H1 (cell line): ENCODE measurements around the gene ANK3. TPM values are rescaled to one million over a fixed set of nuclear protein-coding genes. Genes with fewer than 3 reads are reported as not detected.

Experiments used
- CTCF ChIA-PET: fragments of 300-600 bp; sonication (Branson Sonifier 250); formaldehyde crosslinking; loops from one replicate; lab custom pipeline; 2021; ENCODE audit not compliant: partially characterized antibody; lab: Charles Lee
- POLR2A ChIA-PET: fragments of 300-600 bp; sonication (Branson Sonifier 250); formaldehyde crosslinking; loops from one replicate; lab custom pipeline; 2021; ENCODE audit warnings: inconsistent platforms; ENCODE audit not compliant: partially characterized antibody; lab: Charles Lee
- DNase-seq, 2 experiments: peaks; one replicate each; pipeline versions ENCODE4 v3.0.0 to v3.0.0-alpha.2; 2010 to 2022; ENCODE audit warnings: low spot score in 2 of 2, low read depth in 1 of 2, mixed read lengths in 1 of 2
- FAIRE-seq: peaks from 2 replicates; lab custom pipeline; 2011; peaks lifted over from hg19 to GRCh38; lab: Jason Lieb, UNC
- H2AFZ ChIP-seq: 2 replicates; pipeline ENCODE4 v1.8.1; 2012; ENCODE audit warnings: low read length, inconsistent platforms
- H2AK5ac ChIP-seq: 2 replicates; pipeline ENCODE4 v1.6.1; 2013; ENCODE audit warnings: low read depth, low read length
- H2BK120ac ChIP-seq: replicated peaks from 2 replicates; pipeline ENCODE3; 2013; ENCODE audit warnings: low read depth, low read length, inconsistent platforms
- H2BK12ac ChIP-seq: 2 replicates; pipeline ENCODE4 v1.6.1; 2013; ENCODE audit warnings: low read depth, low read length
- H2BK15ac ChIP-seq: 2 replicates; pipeline ENCODE4 v1.6.1; 2013; ENCODE audit warnings: low read length
- H2BK20ac ChIP-seq: 2 replicates; pipeline ENCODE4 v1.6.1; 2013; ENCODE audit warnings: low read length
- H2BK5ac ChIP-seq: 2 replicates; pipeline ENCODE4 v1.6.1; 2013; ENCODE audit warnings: low read depth, low read length
- H3K14ac ChIP-seq: 2 replicates; pipeline ENCODE4 v1.6.1; 2013; ENCODE audit warnings: inconsistent platforms; ENCODE audit not compliant: insufficient read length
- H3K18ac ChIP-seq: 2 replicates; pipeline ENCODE4 v1.6.1; 2013; ENCODE audit warnings: low read length; ENCODE audit errors: extremely low read depth
- H3K23ac ChIP-seq: 2 replicates; pipeline ENCODE4 v1.6.1; 2013; ENCODE audit warnings: inconsistent platforms; ENCODE audit not compliant: insufficient read length
- H3K23me2 ChIP-seq: 2 replicates; pipeline ENCODE4 v1.6.1; 2013; ENCODE audit warnings: low read depth, low read length
- H3K27ac ChIP-seq: 2 replicates; pipeline ENCODE4 v1.6.1; 2011; ENCODE audit warnings: low read depth, low read length, inconsistent platforms
- H3K27me3 ChIP-seq, 4 experiments: replicated peaks in 1 of 4; 1 replicate in 1 of 4; 2 replicates in 3 of 4; pipeline versions ENCODE4 v1.6.1 to v1.8.1; 2011 to 2013; ENCODE audit warnings: low read length in 3 of 4, mild to moderate bottlenecking in 3 of 4, inconsistent platforms in 2 of 4, mixed read lengths in 2 of 4, moderate library complexity in 1 of 4; ENCODE audit not compliant: control insufficient read depth in 3 of 4, insufficient read depth in 3 of 4; ENCODE audit errors: extremely low read depth in 1 of 4
- H3K36me3 ChIP-seq, 4 experiments: 2 replicates each; pipeline versions ENCODE4 v1.6.1 to v1.8.1; 2011 to 2013; ENCODE audit warnings: mild to moderate bottlenecking in 4 of 4, low read length in 3 of 4, moderate library complexity in 2 of 4, control low read depth in 1 of 4, inconsistent platforms in 1 of 4; ENCODE audit not compliant: insufficient read depth in 4 of 4, control insufficient read depth in 2 of 4
- H3K4ac ChIP-seq: replicated peaks from 2 replicates; pipeline ENCODE3; 2013; ENCODE audit warnings: low read length, low read depth, mixed read lengths, inconsistent platforms; ENCODE audit not compliant: insufficient read length
- H3K4me1 ChIP-seq, 4 experiments: replicated peaks in 1 of 4; 1 replicate in 1 of 4; 2 replicates in 3 of 4; pipeline versions ENCODE4 v1.6.1 to v1.8.1; 2011 to 2013; ENCODE audit warnings: low read length in 3 of 4, inconsistent platforms in 2 of 4, mixed read lengths in 1 of 4; ENCODE audit not compliant: insufficient read depth in 4 of 4, control insufficient read depth in 3 of 4
- H3K4me2 ChIP-seq, 2 experiments: 2 replicates each; pipeline versions ENCODE4 v1.6.1 to v1.8.1; 2011 to 2013; ENCODE audit warnings: low read depth in 2 of 2, low read length in 2 of 2, control low read depth in 1 of 2, inconsistent platforms in 1 of 2, mild to moderate bottlenecking in 1 of 2; ENCODE audit not compliant: insufficient read depth in 1 of 2
- H3K4me3 ChIP-seq, 4 experiments: fragments of 200-600, 300-600 bp in 1 of 4; sonication (generic), shearing (Covaris generic), sonication (Bioruptor Twin) in 1 of 4; 2 replicates each; pipeline versions ENCODE4 v1.5.1 to v1.8.1; 2011 to 2016; ENCODE audit warnings: low read length in 4 of 4, low read depth in 3 of 4, control low read depth in 2 of 4, inconsistent platforms in 2 of 4, mild to moderate bottlenecking in 2 of 4, mixed read lengths in 1 of 4, moderate library complexity in 1 of 4; ENCODE audit not compliant: insufficient read depth in 2 of 4; ENCODE audit errors: extremely low read depth in 1 of 4
- H3K56ac ChIP-seq: replicated peaks from 2 replicates; pipeline ENCODE3; 2013; ENCODE audit warnings: low read depth, mild to moderate bottlenecking, mixed read lengths, low read length, inconsistent platforms; ENCODE audit not compliant: insufficient read length
- H3K79me1 ChIP-seq: 2 replicates; pipeline ENCODE4 v1.6.1; 2013; ENCODE audit warnings: low read depth, low read length, control low read depth
- H3K79me2 ChIP-seq, 2 experiments: 2 replicates each; pipeline versions ENCODE4 v1.6.1 to v1.8.1; 2012 to 2013; ENCODE audit warnings: low read length in 2 of 2, mild to moderate bottlenecking in 2 of 2, inconsistent platforms in 1 of 2; ENCODE audit not compliant: insufficient read depth in 2 of 2, control insufficient read depth in 1 of 2
- H3K9ac ChIP-seq, 4 experiments: replicated peaks in 1 of 4; 1 replicate in 1 of 4; 2 replicates in 3 of 4; pipeline versions ENCODE4 v1.6.1 to v1.8.1; 2011 to 2013; ENCODE audit warnings: low read depth in 3 of 4, low read length in 3 of 4, control low read depth in 2 of 4, mild to moderate bottlenecking in 2 of 4, moderate library complexity in 2 of 4, inconsistent platforms in 1 of 4; ENCODE audit errors: extremely low read depth in 1 of 4
- H3K9me3 ChIP-seq, 2 experiments: 2 replicates each; pipeline versions ENCODE4 v1.6.1 to v1.8.1; 2012 to 2013; ENCODE audit warnings: mild to moderate bottlenecking in 2 of 2, moderate library complexity in 2 of 2, control low read depth in 1 of 2, inconsistent platforms in 1 of 2, low read depth in 1 of 2, low read length in 1 of 2, mixed read lengths in 1 of 2; ENCODE audit not compliant: insufficient read depth in 2 of 2
- H4K20me1 ChIP-seq, 2 experiments: replicated peaks in 1 of 2; 2 replicates each; pipeline versions ENCODE3 to v1.8.1; 2011 to 2013; ENCODE audit warnings: inconsistent platforms in 2 of 2, low read length in 2 of 2, mild to moderate bottlenecking in 1 of 2; ENCODE audit not compliant: insufficient read depth in 2 of 2, control insufficient read depth in 1 of 2
- H4K5ac ChIP-seq: 2 replicates; pipeline ENCODE4 v1.6.1; 2013; ENCODE audit warnings: low read length, low read depth, mixed read lengths, inconsistent platforms; ENCODE audit not compliant: insufficient read length
- H4K8ac ChIP-seq: 2 replicates; pipeline ENCODE4 v1.8.0; 2013; ENCODE audit warnings: mild to moderate bottlenecking, moderate library complexity, low read length, inconsistent platforms; ENCODE audit not compliant: insufficient read depth; ENCODE audit errors: extremely low read depth
- H4K91ac ChIP-seq: replicated peaks from 2 replicates; pipeline ENCODE3; 2013; ENCODE audit warnings: low read length, mixed read lengths, inconsistent platforms; ENCODE audit not compliant: insufficient read length
- CREB1 ChIP-seq: IDR thresholded peaks from 2 replicates; pipeline ENCODE4 v1.6.1; 2012; ENCODE audit warnings: inconsistent platforms
- HDAC2 ChIP-seq, 2 experiments: fragments of 300-600 bp in 1 of 2; sonication (generic) in 1 of 2; IDR thresholded peaks; 2 replicates each; pipeline ENCODE4 v1.6.1; 2011 to 2012; ENCODE audit warnings: low read depth in 2 of 2, low read length in 2 of 2, mild to moderate bottlenecking in 2 of 2, moderate library complexity in 2 of 2, borderline replicate concordance in 1 of 2, inconsistent platforms in 1 of 2
- JUN ChIP-seq: IDR thresholded peaks from 2 replicates; pipeline ENCODE4 v1.6.1; 2011; ENCODE audit warnings: low read depth, mild to moderate bottlenecking, improper control_type of control experiment, low read length
- NRF1 ChIP-seq: IDR thresholded peaks from 2 replicates; pipeline ENCODE4 v1.6.1; 2011; ENCODE audit warnings: mild to moderate bottlenecking, low read depth, low read length, improper control_type of control experiment
- SP2 ChIP-seq: IDR thresholded peaks from 2 replicates; pipeline ENCODE4 v1.6.1; 2012; ENCODE audit warnings: mild to moderate bottlenecking, low read length, inconsistent platforms
- TEAD4 ChIP-seq: IDR thresholded peaks from 2 replicates; pipeline ENCODE4 v1.6.1; 2012; ENCODE audit warnings: low read depth, low read length, inconsistent platforms, mixed read lengths
- WGBS, 2 experiments: shearing (Covaris generic) in 1 of 2; methylation state at CpG; one replicate each; pipeline versions ENCODE4 v1.1.6 to v1.1.7; 2013 to 2015; ENCODE audit warnings: low lambda C conversion rate in 2 of 2, mixed read lengths in 2 of 2, inconsistent platforms in 1 of 2, low coverage in 1 of 2, missing lambda C conversion rate in 1 of 2; ENCODE audit not compliant: insufficient replicate concordance in 2 of 2, insufficient coverage in 1 of 2, insufficient read length in 1 of 2; ENCODE audit errors: extremely low coverage in 1 of 2, missing lambda C conversion rate in 1 of 2; 5-methylcytosine and 5-hydroxymethylcytosine counted together
- polyA plus RNA-seq, 7 experiments: library from polyadenylated mRNA; depleted of rRNA in 3 of 7; stranded (reverse) in 5 of 7; unstranded in 2 of 7; fragments of >200 nt in 5 of 7; fragments of 200-250 nt in 2 of 7; gene quantifications; 1 replicate in 5 of 7; 2 replicates in 1 of 7; 4 replicates in 1 of 7; pipeline versions ENCODE4 v1.2.1 to v1.2.3, GENCODE V29; 2011 to 2013; ENCODE audit warnings: missing spikeins in 2 of 7, mixed read lengths in 2 of 7
- total RNA-seq: library from RNA; stranded (reverse); fragmentation: NEBNext Ultra II Directional; extraction: Animal tissue kit (Norgen Biotek cat#: 25700); gene quantifications from 2 replicates; pipeline ENCODE4 v1.2.1, GENCODE V29; 2021

The ANK3 gene
- total and polyA plus RNA-seq, 2 of the 8 experiments (the other 6 are each of a cell fraction or from before 2014, with no cell fraction given) = 18.1 to 67.9 TPM

- Histone ChIP-seq H4K8ac (no peak overlapping the region), H2BK20ac (no peak overlapping the region), H3K14ac (no peak overlapping the region), H3K56ac (no peak overlapping the region), H3K27ac (no peak overlapping the region), H3K4me2 (no peak overlapping the region), H3K4ac (no peak overlapping the region), H4K20me1 (peaks cover 0 to 1% of the 10 kb centered on the region in 2 experiments), H2AK5ac (no peak overlapping the region), H4K91ac (no peak overlapping the region), H3K79me1 (no peaks in the 10 kb centered on the region), H3K18ac (no peak overlapping the region), H3K9ac (no peak overlapping the region), H2AFZ (no peak overlapping the region), H3K4me1 (no peaks in the 10 kb centered on the region), H2BK12ac (no peak overlapping the region), H3K23ac (no peak overlapping the region), H3K27me3 (no peaks in the 10 kb centered on the region), H2BK120ac (no peak overlapping the region), H2BK5ac (no peak overlapping the region), H4K5ac (no peak overlapping the region), H2BK15ac (no peak overlapping the region), H3K36me3 (no peaks in the 10 kb centered on the region), H3K9me3 (no peaks in the 10 kb centered on the region), H3K79me2 (no peaks in the 10 kb centered on the region), H3K23me2 (no peaks in the 10 kb centered on the region), H3K4me3 (no peak overlapping the region)
- TF ChIP-seq CREB1 (no peak), NRF1 (no peak), HDAC2 (IDR thresholded peaks at IDR 0.05; ENCODE audit: borderline replicate concordance in 1 of 2, low read depth in 2 of 2, low read length in 2 of 2) (no peak), JUN (no peak), TEAD4 (no peak), SP2 (no peak)
- POLR2A ChIA-PET = no interaction called here
- WGBS, 2 experiments = 83% methylated on average over 2 of the region's 2 CpGs; no CpG with 5 or more reads in 1 of the 2 experiments
- FAIRE-seq (no peak), DNase-seq (no peak)
- CTCF ChIA-PET = interaction anchor here (0.6 to 3.6 kb wide), 4 partner anchors 8 to 85 kb away, joined by 3 to 18 read pairs (median 10); no protein-coding TSS in a partner anchor
Observed at GRCh38 chr10:60123668-60124067, 266.0 kb downstream of the ANK3 start.
